Kidney (tissue), 14 donors: ENCODE data around the gene KRTAP9-2. TPM values are rescaled to one million over a fixed set of nuclear protein-coding genes. Genes with fewer than 3 reads are reported as not detected.
"Not testable (repeated sequence)": the region's sequence is repeated elsewhere in the genome, so short reads cannot be mapped to it uniquely, and the experiment has no call there.

Experiments
- DNase-seq, 5 donors: peaks; one replicate each; pipeline ENCODE4 v3.0.0-alpha.2; 2013 to 2020
- FAIRE-seq: peaks from 2 replicates; lab custom pipeline; 2012; peaks lifted over from hg19 to GRCh38; lab: Jason Lieb, UNC
- H3K27ac ChIP-seq, 2 donors: one replicate each; pipeline ENCODE4 v1.7.0; 2013; ENCODE audit warnings: low read depth in 2 of 2, low read length in 2 of 2, inconsistent platforms in 1 of 2
- H3K27me3 ChIP-seq: one replicate; pipeline ENCODE4 v1.7.1; 2013; ENCODE audit warnings: low read length, inconsistent platforms; ENCODE audit not compliant: control insufficient read depth, insufficient read depth
- H3K36me3 ChIP-seq, 3 donors: one replicate each; pipeline versions ENCODE4 v1.7.0 to v1.7.1; 2013; ENCODE audit warnings: low read length in 3 of 3, control low read depth in 1 of 3, inconsistent platforms in 1 of 3; ENCODE audit not compliant: insufficient read depth in 3 of 3, control insufficient read depth in 2 of 3
- H3K4me1 ChIP-seq, 3 donors: one replicate each; pipeline versions ENCODE4 v1.7.0 to v1.7.1; 2013; ENCODE audit warnings: low read length in 3 of 3, inconsistent platforms in 1 of 3, low read depth in 1 of 3; ENCODE audit not compliant: control insufficient read depth in 2 of 3, insufficient read depth in 2 of 3
- H3K4me3 ChIP-seq, 3 donors: one replicate each; pipeline versions ENCODE4 v1.7.0 to v1.8.1; 2013; ENCODE audit warnings: low read length in 3 of 3, control low read depth in 1 of 3, inconsistent platforms in 1 of 3
- H3K9ac ChIP-seq, 3 donors: one replicate each; pipeline versions ENCODE4 v1.7.0 to v1.7.1; 2013; ENCODE audit warnings: low read length in 3 of 3, control low read depth in 1 of 3, inconsistent platforms in 1 of 3
- H3K9me3 ChIP-seq, 3 donors: one replicate each; pipeline versions ENCODE4 v1.7.0 to v1.7.1; 2013; ENCODE audit warnings: low read length in 3 of 3, control low read depth in 1 of 3, inconsistent platforms in 1 of 3; ENCODE audit not compliant: control insufficient read depth in 2 of 3, insufficient read depth in 1 of 3
- intact Hi-C: fragments of 100-400 bp; cut with DNase I; formaldehyde crosslinking; loops from one replicate; pipeline ENCODE4 v1.11.1; 2022
- polyA plus RNA-seq: library from polyadenylated mRNA; stranded (reverse); fragments of 350-450 nt; fragmentation: Illumina TruSeq; extraction: RNeasy Lipid Tissue Mini Kit (QIAGEN cat#74804); gene quantifications from one replicate; pipeline ENCODE4 v1.2.3, GENCODE V29; 2014; ENCODE audit warnings: low read depth, low replicate concordance; ENCODE audit not compliant: insufficient read depth
- total RNA-seq: library from RNA; stranded (reverse); fragmentation: NEBNext Ultra II Directional; extraction: Animal tissue kit (Norgen Biotek cat#: 25700); gene quantifications from one replicate; pipeline ENCODE4 v1.2.1, GENCODE V29; 2021
- TF ChIP-seq, protein P1 (sequence below): IDR thresholded peaks from 3 replicates; pipeline ENCODE4 v1.5.1; 2012; ENCODE audit warnings: mild to moderate bottlenecking, moderate library complexity, borderline replicate concordance; ENCODE audit not compliant: insufficient read depth; ENCODE audit errors: extremely low read depth
- donor health status: control.
- donor health status: control.
- donor health status: control.
- donor health status: control.
- donor health status: control.
- donor health status: DM: yes; HTN: yes; CAD: no.
- donor health status: Normal renal cell carcinoma (clear cell type).

The KRTAP9-2 gene
- total and polyA plus RNA-seq, 2 donors from 2014 or later = not detected

- no peaks in the 10 kb centered on the region for H3K4me1 ChIP-seq
- H3K9me3 ChIP-seq = no peaks in the 10 kb centered on the region
- H3K36me3 ChIP-seq = no peaks in the 10 kb centered on the region
- H3K27ac ChIP-seq = no peak overlapping the region
- DNase-seq (no peak), FAIRE-seq (no peak)
- no peak overlapping the region for H3K9ac ChIP-seq
- TF ChIP-seq, protein P1, sequence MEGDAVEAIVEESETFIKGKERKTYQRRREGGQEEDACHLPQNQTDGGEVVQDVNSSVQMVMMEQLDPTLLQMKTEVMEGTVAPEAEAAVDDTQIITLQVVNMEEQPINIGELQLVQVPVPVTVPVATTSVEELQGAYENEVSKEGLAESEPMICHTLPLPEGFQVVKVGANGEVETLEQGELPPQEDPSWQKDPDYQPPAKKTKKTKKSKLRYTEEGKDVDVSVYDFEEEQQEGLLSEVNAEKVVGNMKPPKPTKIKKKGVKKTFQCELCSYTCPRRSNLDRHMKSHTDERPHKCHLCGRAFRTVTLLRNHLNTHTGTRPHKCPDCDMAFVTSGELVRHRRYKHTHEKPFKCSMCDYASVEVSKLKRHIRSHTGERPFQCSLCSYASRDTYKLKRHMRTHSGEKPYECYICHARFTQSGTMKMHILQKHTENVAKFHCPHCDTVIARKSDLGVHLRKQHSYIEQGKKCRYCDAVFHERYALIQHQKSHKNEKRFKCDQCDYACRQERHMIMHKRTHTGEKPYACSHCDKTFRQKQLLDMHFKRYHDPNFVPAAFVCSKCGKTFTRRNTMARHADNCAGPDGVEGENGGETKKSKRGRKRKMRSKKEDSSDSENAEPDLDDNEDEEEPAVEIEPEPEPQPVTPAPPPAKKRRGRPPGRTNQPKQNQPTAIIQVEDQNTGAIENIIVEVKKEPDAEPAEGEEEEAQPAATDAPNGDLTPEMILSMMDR = no peak
- no peaks in the 10 kb centered on the region for H3K27me3 ChIP-seq
- H3K4me3 ChIP-seq = no peak overlapping the region
- intact Hi-C loops = no loop called here
Measured at GRCh38 chr17:41251261-41251660, 24.8 kb downstream of the KRTAP9-2 start.

GRCh38 chr17:41254861-41255260 is 28.4 kb downstream of the KRTAP9-2 start:
- intact Hi-C loops = no loop called here
- H3K27me3 ChIP-seq = no peaks in the 10 kb centered on the region
- TF ChIP-seq, protein P1 = no peak
- no peaks in the 10 kb centered on the region for H3K4me1 ChIP-seq
- H3K4me3 ChIP-seq = no peak overlapping the region
- H3K36me3 ChIP-seq = no peaks in the 10 kb centered on the region
- FAIRE-seq (no peak), DNase-seq (no peak)
- no peaks in the 10 kb centered on the region for H3K9me3 ChIP-seq
- H3K27ac ChIP-seq = no peak overlapping the region
- H3K9ac ChIP-seq = no peak overlapping the region

DNA sequence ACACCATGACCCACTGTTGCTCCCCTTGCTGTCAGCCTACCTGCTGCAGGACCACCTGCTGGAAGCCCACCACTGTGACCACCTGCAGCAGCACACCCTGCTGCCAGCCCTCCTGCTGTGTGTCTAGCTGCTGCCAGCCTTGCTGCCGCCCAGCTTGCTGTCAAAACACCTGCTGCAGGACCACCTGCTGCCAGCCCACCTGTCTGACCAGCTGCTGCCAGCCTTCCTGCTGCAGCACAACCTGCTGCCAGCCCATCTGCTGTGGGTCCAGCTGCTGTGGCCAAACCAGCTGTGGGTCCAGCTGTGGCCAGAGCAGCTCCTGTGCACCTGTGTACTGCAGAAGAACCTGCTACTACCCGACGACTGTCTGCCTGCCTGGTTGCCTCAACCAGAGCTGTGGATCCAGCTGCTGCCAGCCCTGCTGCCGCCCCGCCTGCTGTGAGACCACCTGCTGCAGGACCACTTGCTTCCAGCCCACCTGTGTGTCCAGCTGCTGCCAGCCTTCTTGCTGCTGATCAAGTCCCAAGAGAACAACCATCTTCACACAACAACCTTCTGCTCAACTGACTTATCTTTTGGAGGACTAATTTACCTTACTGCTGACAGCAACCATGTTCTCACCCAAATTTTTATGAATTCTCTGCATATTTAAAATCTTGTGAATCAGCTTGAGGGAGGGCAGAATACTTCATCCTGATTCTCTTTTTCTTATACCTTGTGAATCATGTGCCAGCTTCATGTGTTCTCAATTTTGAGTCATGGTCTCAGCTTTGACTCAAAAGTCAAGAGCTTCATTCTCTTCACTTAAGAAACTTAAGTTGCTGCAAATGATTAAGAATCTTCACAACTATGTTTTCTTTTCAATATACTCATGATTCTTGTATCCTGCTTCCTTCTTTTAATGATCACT is 29.2 kb downstream of the KRTAP9-2 start, which contains the start of gene KRTAP9-9:
TSS of gene KRTAP9-9 (plus strand) at position 4 of the 910 bp plus-strand sequence.
- peak in 1 of 5 donors; percentile 52 for DNase-seq
- H3K4me3 ChIP-seq, H3K27ac ChIP-seq, H3K9me3 ChIP-seq, H3K9ac ChIP-seq, FAIRE-seq, H3K27me3 ChIP-seq, H3K36me3 ChIP-seq, H3K4me1 ChIP-seq, intact Hi-C loops: not testable (repeated sequence)

DNA sequence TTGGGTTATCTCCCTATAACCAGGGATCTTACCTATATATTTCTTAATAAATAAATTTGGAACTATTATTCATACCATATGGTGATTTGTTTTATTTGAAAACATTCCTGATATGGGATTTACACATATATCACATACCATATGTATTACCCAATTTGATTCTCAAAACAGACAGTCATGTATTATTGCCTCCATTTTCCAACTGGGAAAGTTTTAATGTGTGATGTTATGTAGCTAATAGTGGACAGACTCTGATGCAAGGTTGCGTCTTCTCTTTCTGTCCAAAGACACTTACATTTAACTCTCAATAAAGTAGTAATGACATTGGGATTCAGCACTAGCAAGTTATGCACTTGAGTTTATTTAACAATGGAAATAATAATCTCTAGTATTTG is 29.8 kb downstream of the KRTAP9-2 start:
- TF ChIP-seq, protein P1 = no peak
- no peak overlapping the region for H3K27ac ChIP-seq
- H3K9ac ChIP-seq = no peak overlapping the region
- intact Hi-C loops = no loop called here
- H3K36me3 ChIP-seq = no peaks in the 10 kb centered on the region
- no peaks in the 10 kb centered on the region for H3K9me3 ChIP-seq
- H3K4me3 ChIP-seq = no peak overlapping the region
- no peaks in the 10 kb centered on the region for H3K4me1 ChIP-seq
- no peak for DNase-seq
- no peak for FAIRE-seq
- H3K27me3 ChIP-seq = no peaks in the 10 kb centered on the region
